WI38 (cell line): ENCODE measurements around the gene HIRA.
"Not testable (repeated sequence)": the region's sequence is repeated elsewhere in the genome, so short reads cannot be mapped to it uniquely, and the experiment has no call there.

Source experiments
- H3K4me3 ChIP-seq: 2 replicates; pipeline ENCODE4 v1.5.1; 2011; ENCODE audit warnings: low read depth, mild to moderate bottlenecking, control low read depth, low read length
- TF ChIP-seq, protein P1 (sequence below): IDR thresholded peaks from 2 replicates; pipeline ENCODE4 v1.5.1; 2012; ENCODE audit warnings: low read depth, mild to moderate bottlenecking, control low read depth, low read length

The HIRA gene

DNA sequence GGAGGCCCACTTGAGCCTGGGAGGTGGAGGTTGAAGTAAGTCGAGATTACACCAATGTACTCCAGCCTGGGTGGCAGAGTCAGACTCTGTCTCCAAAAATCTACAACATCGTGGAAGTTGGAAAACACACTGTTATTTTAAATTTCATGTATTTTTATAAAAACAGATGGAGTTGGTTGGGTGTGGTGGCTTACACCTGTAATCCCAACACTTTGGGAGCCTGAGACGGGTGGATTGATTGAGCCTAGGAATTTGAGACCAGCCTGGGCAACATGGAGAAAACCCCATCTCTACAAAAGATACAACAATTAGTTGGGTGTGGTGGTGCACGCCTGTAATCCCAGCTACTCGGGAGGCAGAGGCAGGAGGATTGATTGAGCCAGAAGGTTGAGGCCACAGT is 88.1 kb downstream of the HIRA start:
- no peak overlapping the region for H3K4me3 ChIP-seq
- TF ChIP-seq, protein P1, sequence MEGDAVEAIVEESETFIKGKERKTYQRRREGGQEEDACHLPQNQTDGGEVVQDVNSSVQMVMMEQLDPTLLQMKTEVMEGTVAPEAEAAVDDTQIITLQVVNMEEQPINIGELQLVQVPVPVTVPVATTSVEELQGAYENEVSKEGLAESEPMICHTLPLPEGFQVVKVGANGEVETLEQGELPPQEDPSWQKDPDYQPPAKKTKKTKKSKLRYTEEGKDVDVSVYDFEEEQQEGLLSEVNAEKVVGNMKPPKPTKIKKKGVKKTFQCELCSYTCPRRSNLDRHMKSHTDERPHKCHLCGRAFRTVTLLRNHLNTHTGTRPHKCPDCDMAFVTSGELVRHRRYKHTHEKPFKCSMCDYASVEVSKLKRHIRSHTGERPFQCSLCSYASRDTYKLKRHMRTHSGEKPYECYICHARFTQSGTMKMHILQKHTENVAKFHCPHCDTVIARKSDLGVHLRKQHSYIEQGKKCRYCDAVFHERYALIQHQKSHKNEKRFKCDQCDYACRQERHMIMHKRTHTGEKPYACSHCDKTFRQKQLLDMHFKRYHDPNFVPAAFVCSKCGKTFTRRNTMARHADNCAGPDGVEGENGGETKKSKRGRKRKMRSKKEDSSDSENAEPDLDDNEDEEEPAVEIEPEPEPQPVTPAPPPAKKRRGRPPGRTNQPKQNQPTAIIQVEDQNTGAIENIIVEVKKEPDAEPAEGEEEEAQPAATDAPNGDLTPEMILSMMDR: no peak

DNA sequence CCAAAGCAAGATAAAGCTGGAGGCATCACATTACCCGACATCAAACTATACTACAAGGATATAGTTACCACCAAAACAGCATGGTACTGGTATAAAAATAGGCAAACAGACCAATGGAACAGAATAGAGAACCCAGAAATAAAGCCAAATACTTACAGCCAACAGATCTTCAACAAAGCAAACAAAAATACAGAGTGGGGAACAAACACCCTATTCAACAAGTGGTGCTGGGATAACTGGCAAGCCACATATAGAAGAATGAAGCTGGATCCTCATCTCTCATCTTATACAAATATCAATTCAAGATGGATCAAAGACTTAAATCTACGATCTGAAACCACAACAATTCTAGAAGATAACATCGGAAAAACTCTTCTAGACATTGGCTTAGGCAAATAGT is 90.0 kb downstream of the HIRA start:
- TF ChIP-seq, protein P1: no peak
- H3K4me3 ChIP-seq: no peak overlapping the region

DNA sequence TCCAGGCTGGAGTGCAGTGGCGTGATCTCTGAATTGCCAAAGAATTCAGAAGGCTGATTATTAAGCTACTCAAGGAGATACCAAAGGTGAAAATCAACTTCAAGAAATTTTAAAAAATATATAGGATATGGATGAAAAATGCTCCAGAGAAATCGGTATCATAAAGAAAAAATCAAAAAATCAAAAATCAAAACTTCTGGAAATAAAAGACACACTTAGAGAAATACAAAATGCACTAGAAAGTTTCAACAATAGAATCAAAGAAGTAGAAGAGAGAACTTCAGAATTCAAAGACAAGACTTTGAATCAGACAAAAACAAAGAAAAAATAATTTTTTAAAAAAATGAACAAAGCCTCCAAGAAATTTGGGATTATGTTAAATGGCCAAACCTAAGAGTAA is 94.4 kb downstream of the HIRA start:
- TF ChIP-seq, protein P1: no peak
- no peak overlapping the region for H3K4me3 ChIP-seq

DNA sequence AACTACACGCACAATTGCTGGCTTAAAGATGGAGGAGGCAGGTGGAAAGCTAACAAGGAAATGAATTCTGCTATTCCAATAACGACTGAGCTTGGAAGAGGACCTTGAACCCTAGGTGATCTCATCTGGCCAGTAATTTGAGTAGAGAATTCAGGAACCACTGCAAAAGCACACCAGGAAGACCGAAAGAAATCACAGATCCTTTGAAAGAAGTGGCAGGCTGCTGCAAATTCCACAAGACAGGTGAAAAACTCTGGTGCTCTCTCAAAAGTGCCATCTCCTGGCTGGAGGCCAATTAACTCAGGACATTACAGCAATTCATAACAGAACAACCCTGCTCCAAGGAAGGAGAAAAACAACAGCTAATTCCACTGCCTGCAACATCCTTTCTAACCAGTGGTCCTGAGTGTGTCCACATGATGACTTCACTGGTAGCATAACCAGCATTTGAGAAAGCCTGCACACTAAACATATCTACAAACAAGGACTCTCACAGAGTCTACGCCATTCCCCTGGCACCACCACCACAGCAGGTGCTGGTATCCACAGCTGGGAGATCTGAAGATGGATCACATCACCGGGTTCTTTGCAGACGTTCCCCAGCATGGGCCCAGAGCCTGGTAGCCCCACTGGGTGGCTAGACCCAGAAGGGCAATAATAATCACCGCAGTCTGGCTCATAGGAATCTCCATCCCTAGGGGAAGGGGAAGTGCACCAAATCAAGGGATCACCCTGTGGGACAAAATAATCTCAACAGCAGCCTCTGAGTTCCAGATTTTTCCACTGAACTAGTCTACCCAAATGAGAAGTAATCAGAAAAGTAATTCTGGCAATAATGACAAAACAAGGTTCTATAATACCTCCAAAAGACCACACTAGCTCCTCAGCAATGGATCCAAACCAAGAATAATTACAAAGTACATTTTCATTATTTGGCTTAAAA is 95.1 kb downstream of the HIRA start:
- no peak overlapping the region for H3K4me3 ChIP-seq
- TF ChIP-seq, protein P1: no peak

DNA sequence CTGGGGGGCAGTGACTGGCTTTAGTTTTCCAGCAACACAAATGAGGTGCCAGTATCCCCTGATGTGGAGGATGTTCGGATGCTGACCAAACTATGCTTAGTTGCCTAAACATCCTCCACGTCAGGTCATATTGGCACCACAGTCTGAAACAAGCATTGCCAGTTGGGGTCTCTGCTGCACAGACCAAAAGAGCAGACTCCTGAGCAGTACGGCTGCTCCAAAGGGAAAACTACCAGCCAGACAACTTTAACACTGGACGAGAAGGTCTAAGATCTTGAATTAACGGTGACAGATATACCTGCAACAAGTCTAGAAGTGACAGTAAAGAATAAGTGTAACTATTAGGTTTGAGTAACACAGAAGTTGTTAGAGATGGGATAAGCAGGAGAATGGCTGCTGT is 99.6 kb downstream of the HIRA start:
- no peak overlapping the region for H3K4me3 ChIP-seq
- TF ChIP-seq, protein P1: no peak

GRCh38 chr22:19331474-19331873 is 100.1 kb downstream of the HIRA start:
- TF ChIP-seq, protein P1: no peak

GRCh38 chr22:19330865-19331418 is 100.6 kb downstream of the HIRA start:
- H3K4me3 ChIP-seq: no peak overlapping the region
- TF ChIP-seq, protein P1: no peak

More at GRCh38 chr22:19331474-19331873, 100.1 kb downstream of the HIRA start:
- no peak overlapping the region for H3K4me3 ChIP-seq

DNA sequence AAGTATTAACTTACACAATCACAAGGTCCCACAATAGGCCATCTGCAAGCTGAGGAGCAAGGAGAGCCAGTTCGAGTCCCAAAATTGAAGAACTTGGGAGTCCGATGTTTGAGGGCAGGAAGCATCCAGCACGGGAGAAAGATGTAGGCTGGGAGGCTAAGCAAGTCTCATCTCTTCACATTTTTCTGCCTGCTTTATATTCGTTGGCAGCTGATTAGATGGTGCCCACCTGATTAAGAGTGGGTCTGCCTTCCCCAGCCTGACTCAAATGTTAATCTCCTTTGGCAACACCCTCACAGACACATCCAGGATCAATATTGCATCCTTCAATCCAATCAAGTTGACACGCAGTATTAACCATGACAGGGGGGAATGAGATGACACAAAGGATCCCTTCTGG is 101.3 kb downstream of the HIRA start:
- H3K4me3 ChIP-seq: not testable (repeated sequence)
